ENCODE measurements around the gene CDHR2.
"Not testable (repeated sequence)": the region's sequence is repeated elsewhere in the genome, so short reads cannot be mapped to it uniquely, and the experiment has no call there.

CDHR2 gene

DNA sequence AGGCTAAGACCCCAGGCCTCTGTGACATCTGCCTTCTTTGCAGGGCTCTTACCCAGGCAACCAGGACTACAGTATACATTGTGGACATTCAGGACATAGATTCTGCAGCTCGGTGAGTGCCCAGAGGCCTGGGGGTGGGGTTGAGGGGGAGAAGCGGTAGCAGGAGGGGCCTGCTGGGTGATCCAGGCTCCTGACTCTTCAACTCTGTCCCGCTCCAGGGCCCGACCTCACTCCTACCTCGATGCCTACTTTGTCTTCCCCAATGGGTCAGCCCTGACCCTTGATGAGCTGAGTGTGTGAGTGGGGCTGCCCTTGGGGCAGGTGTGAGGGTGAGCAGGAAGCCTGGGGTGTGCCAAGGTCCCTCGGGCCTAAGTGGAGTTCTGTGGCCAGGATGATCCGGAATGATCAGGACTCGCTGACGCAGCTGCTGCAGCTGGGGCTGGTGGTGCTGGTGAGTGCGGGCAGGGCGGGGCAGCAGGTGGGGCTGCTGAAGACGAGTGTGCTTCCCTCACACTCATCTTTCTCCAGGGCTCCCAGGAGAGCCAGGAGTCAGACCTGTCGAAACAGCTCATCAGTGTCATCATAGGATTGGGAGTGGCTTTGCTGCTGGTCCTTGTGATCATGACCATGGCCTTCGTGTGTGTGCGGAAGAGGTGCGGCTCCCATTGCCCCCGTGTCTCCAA, 41.0 kb downstream of the CDHR2 start:
- Histone ChIP-seq H3K14ac (ENCODE audit: low read length) (peak overlapping the region; percentile 75), H2BK12ac (ENCODE audit: low read length) (no peak overlapping the region), H2BK5ac (ENCODE audit: low read length) (no peak overlapping the region), H2AFZ (ENCODE audit: low read length) (no peak overlapping the region), H3K4me1 (ENCODE audit: control insufficient read depth in 2 of 2, insufficient read depth in 1 of 2, low read depth in 1 of 2, low read length in 2 of 2) (no peaks in the 10 kb centered on the region), H4K8ac (ENCODE audit: low read depth, low read length) (no peak overlapping the region), H3K4ac (ENCODE audit: low read length) (no peak overlapping the region), H3K18ac (ENCODE audit: low read length) (no peak overlapping the region), H3K79me1 (ENCODE audit: low read depth, low read length) (no peaks in the 10 kb centered on the region), H3K36me3 (replicated peaks in 1 of 2; ENCODE audit: control insufficient read depth in 2 of 2, insufficient read depth in 2 of 2, low read length in 2 of 2) (peaks cover 3 to 25% of the 10 kb centered on the region in 2 donors), H2BK120ac (ENCODE audit: low read depth, low read length) (no peak overlapping the region), H2BK15ac (ENCODE audit: low read length) (no peak overlapping the region), H4K91ac (ENCODE audit: low read depth, low read length, poor library complexity) (no peak overlapping the region), H3K27me3 (ENCODE audit: control insufficient read depth in 3 of 3, insufficient read depth in 3 of 3, low read depth in 1 of 3, low read length in 3 of 3) (peaks cover 0 to 2% (median 0%) of the 10 kb centered on the region in 3 experiments), H3K9ac (ENCODE audit: low read depth, low read length, poor library complexity) (no peak overlapping the region), H3K23ac (ENCODE audit: low read depth, low read length, poor library complexity) (peak overlapping the region; percentile 52), H3K4me2 (ENCODE audit: insufficient read depth, low read length, poor library complexity, severe bottlenecking) (no peak overlapping the region), H2AK5ac (ENCODE audit: low read depth, low read length) (no peak overlapping the region), H3K4me3 (ENCODE audit: low read length in 2 of 2) (no peak overlapping the region), H3K27ac (replicated peaks; ENCODE audit: low read length) (no peak overlapping the region), H3K9me3 (replicated peaks in 1 of 2; ENCODE audit: control insufficient read depth in 2 of 2, insufficient read depth in 1 of 2, low read depth in 1 of 2, low read length in 2 of 2) (peaks cover 10 to 11% of the 10 kb centered on the region in 2 donors)
- no CpG with 5 or more reads among the region's 17 CpGs for WGBS, 2 donors (ENCODE audit: extremely low coverage in 2 of 2, insufficient read length in 2 of 2, insufficient replicate concordance in 1 of 2)
- no peak for DNase-seq (ENCODE audit: low spot score)

DNA sequence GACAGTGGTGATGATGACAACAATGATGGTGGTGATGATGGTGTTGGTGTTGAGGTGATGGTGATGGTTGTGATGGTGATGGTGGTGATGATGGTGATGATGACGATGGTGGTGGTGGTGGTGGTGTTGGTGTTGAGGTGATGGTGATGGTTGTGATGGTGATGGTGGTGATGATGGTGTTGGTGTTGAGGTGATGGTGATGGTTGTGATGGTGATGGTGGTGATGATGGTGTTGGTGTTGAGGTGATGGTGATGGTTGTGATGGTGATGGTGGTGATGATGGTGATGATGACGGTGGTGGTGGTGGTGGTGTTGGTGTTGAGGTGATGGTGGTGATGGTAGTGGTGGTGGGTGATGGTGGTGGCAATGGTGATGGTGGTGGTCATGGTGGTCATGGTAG, 42.5 kb downstream of the CDHR2 start:
- no CpG with 5 or more reads among the region's 2 CpGs for WGBS, 2 donors (ENCODE audit: extremely low coverage in 2 of 2, insufficient read length in 2 of 2, insufficient replicate concordance in 1 of 2)

DNA sequence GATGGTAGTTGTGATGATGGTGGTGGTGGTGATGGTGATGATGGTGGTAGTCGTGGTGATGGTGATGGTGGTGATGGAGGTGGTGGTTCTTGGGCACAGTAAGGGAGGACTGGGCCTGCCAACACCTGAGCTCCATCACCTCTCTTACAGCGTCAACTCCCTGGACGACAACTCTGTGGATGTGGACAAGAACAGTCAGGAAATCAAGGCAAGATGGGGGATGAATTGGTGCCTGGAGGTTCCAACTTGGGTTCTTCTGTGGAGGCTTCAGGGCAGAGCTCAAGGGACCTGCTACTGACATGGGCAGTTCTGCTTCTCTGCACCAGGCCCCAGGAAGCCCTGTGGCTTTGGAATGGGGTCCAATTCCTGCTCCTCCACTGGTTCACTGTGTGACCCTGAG, 43.4 kb downstream of the CDHR2 start:
- Histone ChIP-seq H3K9ac (ENCODE audit: low read depth, low read length, poor library complexity) (peak overlapping the region; percentile 24), H3K14ac (ENCODE audit: low read length) (no peak overlapping the region), H4K91ac (ENCODE audit: low read depth, low read length, poor library complexity) (no peak overlapping the region), H3K27ac (replicated peaks; ENCODE audit: low read length) (no peak overlapping the region), H2BK5ac (ENCODE audit: low read length) (no peak overlapping the region), H3K23ac (ENCODE audit: low read depth, low read length, poor library complexity) (no peak overlapping the region), H2AK5ac (ENCODE audit: low read depth, low read length) (no peak overlapping the region), H4K8ac (ENCODE audit: low read depth, low read length) (no peak overlapping the region), H3K4ac (ENCODE audit: low read length) (no peak overlapping the region), H2BK120ac (ENCODE audit: low read depth, low read length) (no peak overlapping the region), H3K27me3 (ENCODE audit: control insufficient read depth in 3 of 3, insufficient read depth in 3 of 3, low read depth in 1 of 3, low read length in 3 of 3) (peaks cover 0 to 2% (median 0%) of the 10 kb centered on the region in 3 experiments), H2BK12ac (ENCODE audit: low read length) (no peak overlapping the region), H2BK15ac (ENCODE audit: low read length) (no peak overlapping the region), H3K79me1 (ENCODE audit: low read depth, low read length) (no peaks in the 10 kb centered on the region), H3K9me3 (replicated peaks in 1 of 2; ENCODE audit: control insufficient read depth in 2 of 2, insufficient read depth in 1 of 2, low read depth in 1 of 2, low read length in 2 of 2) (peaks cover 8 to 11% of the 10 kb centered on the region in 2 donors), H3K4me2 (ENCODE audit: insufficient read depth, low read length, poor library complexity, severe bottlenecking) (no peak overlapping the region), H3K36me3 (replicated peaks in 1 of 2; ENCODE audit: control insufficient read depth in 2 of 2, insufficient read depth in 2 of 2, low read length in 2 of 2) (peaks cover 3 to 36% of the 10 kb centered on the region in 2 donors), H2AFZ (ENCODE audit: low read length) (no peak overlapping the region), H3K4me3 (ENCODE audit: low read length in 2 of 2) (peak overlapping the region in 1 of 2 donors; percentile 60), H3K4me1 (ENCODE audit: control insufficient read depth in 2 of 2, insufficient read depth in 1 of 2, low read depth in 1 of 2, low read length in 2 of 2) (no peaks in the 10 kb centered on the region), H3K18ac (ENCODE audit: low read length) (no peak overlapping the region)
- no peak for DNase-seq (ENCODE audit: low spot score)
- WGBS, 2 donors (ENCODE audit: extremely low coverage in 2 of 2, insufficient read length in 2 of 2, insufficient replicate concordance in 1 of 2) = no CpG with 5 or more reads among the region's 3 CpGs

More for the DNA sequence above, 42.5 kb downstream of the CDHR2 start:
- H4K91ac ChIP-seq (ENCODE audit: low read depth, low read length, poor library complexity); H3K27ac ChIP-seq (replicated peaks; ENCODE audit: low read length); H3K79me1 ChIP-seq (ENCODE audit: low read depth, low read length); H4K8ac ChIP-seq (ENCODE audit: low read depth, low read length); H2BK5ac ChIP-seq (ENCODE audit: low read length); H3K4ac ChIP-seq (ENCODE audit: low read length); H2AFZ ChIP-seq (ENCODE audit: low read length); H3K4me1 ChIP-seq (ENCODE audit: control insufficient read depth in 2 of 2, insufficient read depth in 1 of 2, low read depth in 1 of 2, low read length in 2 of 2); H2AK5ac ChIP-seq (ENCODE audit: low read depth, low read length); H3K4me2 ChIP-seq (ENCODE audit: insufficient read depth, low read length, poor library complexity, severe bottlenecking); H3K27me3 ChIP-seq (ENCODE audit: control insufficient read depth in 3 of 3, insufficient read depth in 3 of 3, low read depth in 1 of 3, low read length in 3 of 3); H3K18ac ChIP-seq (ENCODE audit: low read length); DNase-seq (ENCODE audit: low spot score); H2BK120ac ChIP-seq (ENCODE audit: low read depth, low read length); H3K23ac ChIP-seq (ENCODE audit: low read depth, low read length, poor library complexity); H2BK15ac ChIP-seq (ENCODE audit: low read length); H2BK12ac ChIP-seq (ENCODE audit: low read length); H3K14ac ChIP-seq (ENCODE audit: low read length): not testable (repeated sequence)
- Histone ChIP-seq H3K4me3 (ENCODE audit: low read length in 2 of 2) (peak overlapping the region in 1 of 2 donors; percentile 57), H3K9me3 (replicated peaks in 1 of 2; ENCODE audit: control insufficient read depth in 2 of 2, insufficient read depth in 1 of 2, low read depth in 1 of 2, low read length in 2 of 2) (peaks cover 10 to 11% of the 10 kb centered on the region in 2 donors), H3K36me3 (replicated peaks in 1 of 2; ENCODE audit: control insufficient read depth in 2 of 2, insufficient read depth in 2 of 2, low read length in 2 of 2) (peaks cover 3 to 34% of the 10 kb centered on the region in 2 donors), H3K9ac (ENCODE audit: low read depth, low read length, poor library complexity) (peak overlapping the region; percentile 5)

DNA sequence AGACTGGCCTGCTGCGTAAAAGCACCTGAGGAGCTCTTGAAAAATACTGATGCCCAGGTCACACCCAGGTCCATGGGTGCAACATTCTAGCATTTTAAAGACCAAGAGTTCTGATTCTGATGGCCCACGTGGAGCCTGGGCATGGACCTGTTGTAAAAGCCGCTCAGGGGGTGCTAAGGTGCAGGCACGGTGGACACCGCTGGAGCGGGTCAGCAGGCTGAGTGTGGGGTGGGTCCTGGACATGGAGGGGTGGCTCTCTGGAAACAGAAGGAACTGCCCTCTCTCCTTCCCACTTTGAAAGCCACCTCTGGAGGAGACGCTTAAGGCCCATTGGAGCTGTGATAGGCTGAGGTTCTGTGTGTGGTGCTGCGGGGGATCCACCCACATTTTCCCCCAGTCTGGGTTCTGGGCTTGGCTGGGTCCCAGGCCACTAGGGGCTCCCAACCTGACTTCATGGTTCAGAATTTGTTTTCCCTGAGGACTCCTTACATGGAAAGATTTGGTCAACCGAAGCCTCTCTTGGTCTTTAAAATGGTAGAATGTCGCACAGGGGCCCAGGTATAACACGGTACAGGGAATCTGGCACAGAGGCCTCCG, 44.2 kb downstream of the CDHR2 start:
- H2BK12ac ChIP-seq (ENCODE audit: low read length) = no peak overlapping the region
- DNase-seq (ENCODE audit: low spot score) = no peak
- H3K23ac ChIP-seq (ENCODE audit: low read depth, low read length, poor library complexity) = no peak overlapping the region
- peaks cover 0 to 2% (median 0%) of the 10 kb centered on the region in 3 experiments for H3K27me3 ChIP-seq (ENCODE audit: control insufficient read depth in 3 of 3, insufficient read depth in 3 of 3, low read depth in 1 of 3, low read length in 3 of 3)
- no peak overlapping the region for H3K18ac ChIP-seq (ENCODE audit: low read length)
- H3K4me3 ChIP-seq (ENCODE audit: low read length in 2 of 2) = no peak overlapping the region
- H3K36me3 ChIP-seq (replicated peaks in 1 of 2; ENCODE audit: control insufficient read depth in 2 of 2, insufficient read depth in 2 of 2, low read length in 2 of 2) = peaks cover 4 to 44% of the 10 kb centered on the region in 2 donors
- H3K4me1 ChIP-seq (ENCODE audit: control insufficient read depth in 2 of 2, insufficient read depth in 1 of 2, low read depth in 1 of 2, low read length in 2 of 2) = no peaks in the 10 kb centered on the region
- no peaks in the 10 kb centered on the region for H3K79me1 ChIP-seq (ENCODE audit: low read depth, low read length)
- H4K8ac ChIP-seq (ENCODE audit: low read depth, low read length) = no peak overlapping the region
- no peak overlapping the region for H4K91ac ChIP-seq (ENCODE audit: low read depth, low read length, poor library complexity)
- H3K4ac ChIP-seq (ENCODE audit: low read length) = no peak overlapping the region
- H2AK5ac ChIP-seq (ENCODE audit: low read depth, low read length) = no peak overlapping the region
- WGBS, 2 donors (ENCODE audit: extremely low coverage in 2 of 2, insufficient read length in 2 of 2, insufficient replicate concordance in 1 of 2) = no CpG with 5 or more reads among the region's 12 CpGs
- H3K9me3 ChIP-seq (replicated peaks in 1 of 2; ENCODE audit: control insufficient read depth in 2 of 2, insufficient read depth in 1 of 2, low read depth in 1 of 2, low read length in 2 of 2) = peaks cover 7 to 11% of the 10 kb centered on the region in 2 donors
- no peak overlapping the region for H2BK15ac ChIP-seq (ENCODE audit: low read length)
- no peak overlapping the region for H3K27ac ChIP-seq (replicated peaks; ENCODE audit: low read length)
- H3K9ac ChIP-seq (ENCODE audit: low read depth, low read length, poor library complexity) = no peak overlapping the region
- no peak overlapping the region for H2BK120ac ChIP-seq (ENCODE audit: low read depth, low read length)
- H2AFZ ChIP-seq (ENCODE audit: low read length) = no peak overlapping the region
- no peak overlapping the region for H2BK5ac ChIP-seq (ENCODE audit: low read length)
- no peak overlapping the region for H3K14ac ChIP-seq (ENCODE audit: low read length)
- no peak overlapping the region for H3K4me2 ChIP-seq (ENCODE audit: insufficient read depth, low read length, poor library complexity, severe bottlenecking)

Data from neuronal stem cell (in vitro differentiated cells).